Coronary artery (tissue), 2 donors: ENCODE results near the gene TAS2R46.
"Not testable (repeated sequence)": the region's sequence is repeated elsewhere in the genome, so short reads cannot be mapped to it uniquely, and the experiment has no call there.

Experiments used
- DNase-seq: peaks from one replicate; pipeline ENCODE4 v3.0.0-alpha.2; 2017; ENCODE audit warnings: low spot score
- H3K27ac ChIP-seq, 2 donors: fragments of 200-600 bp; sonication (generic); one replicate each; pipeline ENCODE4 v1.5.1; 2016 to 2019
- H3K4me3 ChIP-seq: fragments of 200-600 bp; sonication (generic); 2 replicates; pipeline ENCODE4 v1.5.1; 2016; ENCODE audit warnings: mild to moderate bottlenecking, moderate library complexity
- TF ChIP-seq, protein P1 (sequence below): fragments of 200-600 bp; sonication (generic); IDR thresholded peaks from one replicate; pipeline ENCODE4 v1.5.1; 2019; ENCODE audit warnings: antibody characterized with exemption

The TAS2R46 gene

DNA sequence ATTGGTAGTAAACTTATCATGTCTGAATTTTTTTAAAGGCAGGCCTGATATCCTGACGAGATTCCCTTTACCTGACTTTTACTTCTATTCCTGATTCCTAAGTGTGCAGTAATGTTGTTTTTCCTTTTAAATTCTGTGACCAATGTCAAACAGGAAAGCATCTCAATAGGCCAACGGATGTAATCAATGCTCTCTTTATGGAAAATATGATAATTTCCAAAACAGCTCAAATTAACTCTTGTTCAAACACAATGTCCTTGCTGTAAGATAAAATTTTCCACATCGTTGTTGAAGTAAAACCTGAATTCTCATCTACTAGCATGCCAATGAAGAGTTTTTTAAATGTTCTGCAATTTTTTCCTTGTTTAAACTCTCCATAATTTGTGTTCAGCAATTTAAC is 22.9 kb downstream of the TAS2R46 start:
- no peak for DNase-seq
- Histone ChIP-seq H3K4me3 (no peak overlapping the region), H3K27ac (no peak overlapping the region)
- TF ChIP-seq, protein P1, sequence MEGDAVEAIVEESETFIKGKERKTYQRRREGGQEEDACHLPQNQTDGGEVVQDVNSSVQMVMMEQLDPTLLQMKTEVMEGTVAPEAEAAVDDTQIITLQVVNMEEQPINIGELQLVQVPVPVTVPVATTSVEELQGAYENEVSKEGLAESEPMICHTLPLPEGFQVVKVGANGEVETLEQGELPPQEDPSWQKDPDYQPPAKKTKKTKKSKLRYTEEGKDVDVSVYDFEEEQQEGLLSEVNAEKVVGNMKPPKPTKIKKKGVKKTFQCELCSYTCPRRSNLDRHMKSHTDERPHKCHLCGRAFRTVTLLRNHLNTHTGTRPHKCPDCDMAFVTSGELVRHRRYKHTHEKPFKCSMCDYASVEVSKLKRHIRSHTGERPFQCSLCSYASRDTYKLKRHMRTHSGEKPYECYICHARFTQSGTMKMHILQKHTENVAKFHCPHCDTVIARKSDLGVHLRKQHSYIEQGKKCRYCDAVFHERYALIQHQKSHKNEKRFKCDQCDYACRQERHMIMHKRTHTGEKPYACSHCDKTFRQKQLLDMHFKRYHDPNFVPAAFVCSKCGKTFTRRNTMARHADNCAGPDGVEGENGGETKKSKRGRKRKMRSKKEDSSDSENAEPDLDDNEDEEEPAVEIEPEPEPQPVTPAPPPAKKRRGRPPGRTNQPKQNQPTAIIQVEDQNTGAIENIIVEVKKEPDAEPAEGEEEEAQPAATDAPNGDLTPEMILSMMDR = no peak

DNA sequence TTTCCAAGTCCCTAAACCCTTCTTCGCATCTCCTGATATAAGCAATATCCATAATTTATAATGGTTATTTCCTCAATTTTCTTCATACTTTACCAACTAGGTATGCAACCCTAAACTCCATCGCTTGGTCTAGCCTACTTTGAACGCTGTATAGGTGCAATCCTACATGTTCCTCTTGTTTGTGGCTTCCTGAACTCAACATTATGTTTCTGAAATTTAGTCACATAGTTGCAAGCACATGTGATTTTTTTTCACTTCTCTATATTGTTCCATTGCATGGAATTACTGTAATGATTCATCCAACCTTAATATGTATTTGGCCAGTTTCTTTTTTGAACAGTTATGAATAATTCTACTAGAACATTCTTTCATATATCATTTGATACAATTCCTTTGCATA is 28.1 kb downstream of the TAS2R46 start:
- not testable (repeated sequence) for H3K27ac ChIP-seq, DNase-seq, H3K4me3 ChIP-seq

DNA sequence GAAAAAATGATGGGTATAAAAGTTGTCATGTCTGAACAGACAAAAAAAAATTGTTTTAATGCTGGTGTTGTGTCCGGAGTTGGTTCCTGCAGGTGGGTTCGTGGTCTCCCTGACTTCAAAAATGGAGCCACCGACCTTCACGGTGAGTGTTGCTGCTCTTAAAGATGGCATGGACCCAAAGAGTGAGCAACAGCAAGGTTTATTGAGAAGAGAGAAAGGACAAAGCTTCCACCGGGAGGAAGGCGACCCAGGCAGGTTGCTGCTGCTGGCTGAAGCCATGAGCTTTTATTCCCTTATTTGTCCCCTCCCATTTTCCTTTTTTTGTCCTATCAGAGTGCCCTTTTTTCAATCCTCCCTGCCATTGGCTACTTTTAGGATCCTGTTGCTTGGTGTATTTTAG is 30.8 kb downstream of the TAS2R46 start, which contains the start of gene TAS2R31:
TAS2R31 (minus strand) TSS at position 101 of the 400 bp plus-strand sequence; CDS start at position 29, 72 bp downstream.
- Histone ChIP-seq H3K27ac (no peak within 1 kb of the TSS), H3K4me3 (no peak within 1 kb of the TSS)
- TF ChIP-seq, protein P1 = no peak
- no peak for DNase-seq

DNA sequence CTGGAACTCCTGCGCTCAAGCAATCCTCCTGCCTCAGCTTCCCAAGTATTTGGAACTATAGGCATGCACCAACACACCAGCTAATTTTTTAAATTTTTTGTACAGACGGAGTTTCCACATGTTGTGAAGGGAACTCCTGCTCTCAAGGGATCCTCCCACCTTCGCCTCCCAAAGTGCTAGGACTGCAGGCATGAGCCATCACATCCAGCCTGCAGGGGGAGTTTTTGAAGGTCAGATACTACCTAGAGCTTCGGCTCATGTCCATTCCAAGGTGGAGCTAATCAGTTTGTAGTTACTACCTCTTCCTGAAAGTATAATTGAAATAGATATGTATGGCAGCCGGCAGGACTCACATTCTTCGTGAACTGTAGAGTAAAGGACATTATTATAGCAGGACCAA is 36.0 kb downstream of the TAS2R46 start:
- TF ChIP-seq, protein P1 = no peak
- DNase-seq = no peak

DNA sequence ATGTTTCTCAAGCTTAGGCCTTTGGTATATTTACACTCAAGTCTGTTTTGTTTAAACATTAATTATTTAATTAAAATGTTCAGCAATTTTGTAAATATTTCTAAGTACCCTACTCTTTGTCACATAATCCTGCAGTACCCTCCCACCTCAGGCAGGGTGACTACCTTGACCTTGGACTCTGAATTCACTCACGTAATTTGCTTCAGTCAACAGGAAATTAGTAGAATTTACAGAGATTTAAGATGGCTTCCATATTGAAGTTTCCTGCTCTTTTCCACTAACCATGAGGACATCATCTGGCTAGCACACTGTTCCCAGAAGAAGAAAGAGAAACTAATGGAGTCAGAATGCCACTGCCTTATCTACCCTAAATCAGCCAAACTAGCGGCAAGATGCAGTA is 38.7 kb downstream of the TAS2R46 start:
- H3K4me3 ChIP-seq = no peak overlapping the region
- no peak overlapping the region for H3K27ac ChIP-seq
- TF ChIP-seq, protein P1 = no peak
- no peak for DNase-seq

More for the DNA sequence above, 36.0 kb downstream of the TAS2R46 start:
- H3K27ac ChIP-seq = no peak overlapping the region
- H3K4me3 ChIP-seq = no peak overlapping the region

DNA sequence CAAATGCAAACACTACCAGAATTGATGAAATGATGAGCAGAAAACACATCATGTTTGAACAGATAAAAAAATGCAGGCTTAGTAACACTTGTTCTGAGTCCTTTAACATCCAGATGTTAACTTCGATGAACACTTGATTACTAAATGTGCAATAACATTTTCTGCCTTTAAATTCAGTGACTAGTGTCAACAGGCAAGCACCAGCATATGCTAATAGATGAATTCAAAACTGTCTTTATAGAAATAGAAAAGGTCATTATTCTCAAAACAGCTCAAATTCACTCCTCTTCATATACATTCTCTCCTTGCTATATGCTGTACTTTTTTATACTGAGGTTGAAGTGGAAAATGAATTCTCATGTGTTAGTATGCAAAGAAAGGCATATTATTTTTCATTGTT is 39.6 kb downstream of the TAS2R46 start, which contains the start of gene TAS2R19:
TAS2R19 (minus strand) TSS at position 101 of the 400 bp plus-strand sequence; CDS start at position 52, 49 bp downstream.
- TF ChIP-seq, protein P1 = no peak
- DNase-seq = no peak
- no peak within 1 kb of the TSS for H3K27ac ChIP-seq
- no peak within 1 kb of the TSS for H3K4me3 ChIP-seq

DNA sequence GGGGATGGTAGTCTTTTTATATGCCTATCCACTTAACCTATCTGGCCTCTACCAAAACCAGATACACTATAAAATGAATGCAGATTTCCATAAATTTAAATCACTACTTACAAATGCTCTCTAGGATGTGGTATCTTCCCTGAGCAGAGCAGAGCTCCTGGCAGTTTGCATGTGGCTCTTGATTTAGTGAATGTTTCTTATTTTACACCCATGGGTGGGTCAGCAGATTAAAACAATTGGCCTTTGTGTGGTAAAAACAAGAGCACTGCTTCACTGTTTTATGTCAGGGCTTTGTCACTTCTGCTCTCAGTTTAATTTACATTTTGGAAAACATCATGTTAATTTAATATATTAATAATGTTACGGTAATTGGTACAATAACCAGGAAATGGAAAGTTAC is 45.2 kb downstream of the TAS2R46 start:
- DNase-seq = no peak
- Histone ChIP-seq H3K4me3 (no peak overlapping the region), H3K27ac (no peak overlapping the region)
- TF ChIP-seq, protein P1 = no peak
